Sigmoid colon (tissue), 4 donors: ENCODE results near the gene CSNK1G2.
"Not testable (repeated sequence)": the region's sequence is repeated elsewhere in the genome, so short reads cannot be mapped to it uniquely, and the experiment has no call there.

ENCODE experiments used
- CTCF ChIP-seq, 4 experiments: fragments of 450-650 bp in 3 of 4; fragments of 200-600 bp in 1 of 4; IDR thresholded peaks; one replicate each; pipeline ENCODE4 v1.5.1; 2016 to 2019; ENCODE audit warnings: antibody characterized with exemption in 4 of 4, mild to moderate bottlenecking in 3 of 4, moderate library complexity in 2 of 4
- POLR2AphosphoS5 ChIP-seq, 4 donors: sonication (generic); formaldehyde crosslinking; IDR thresholded peaks; one replicate each; pipeline ENCODE4 v1.6.1; 2017; ENCODE audit warnings: antibody characterized with exemption in 4 of 4

GRCh38 chr19:1988464-1988863 is 47.5 kb downstream of the CSNK1G2 start:
- TF ChIP-seq POLR2AphosphoS5, CTCF (IDR thresholded peaks at IDR 0.05): not testable (repeated sequence)
